ENCODE results near the gene ARHGAP26.

DNA sequence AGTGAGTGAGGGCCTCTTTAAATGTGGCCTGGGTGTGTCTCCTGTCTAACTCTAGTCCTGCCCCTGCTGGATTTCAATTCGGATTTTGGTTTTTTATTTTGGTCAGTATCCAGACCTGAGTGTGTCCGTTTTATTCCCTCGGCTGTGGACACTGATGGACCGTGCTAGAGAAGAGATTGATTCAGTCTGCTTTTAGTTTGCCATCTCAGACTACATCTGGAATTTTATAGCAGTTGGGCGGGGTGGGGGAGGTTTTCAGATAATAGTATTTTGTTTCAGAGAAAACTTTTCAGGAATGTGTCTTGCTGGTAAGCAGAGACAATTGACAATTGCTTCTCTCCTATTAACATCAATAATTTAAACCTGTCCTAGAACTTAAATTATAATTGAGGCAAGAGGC is 308.1 kb downstream of the ARHGAP26 start:
- TF ChIP-seq SUZ12 (IDR thresholded peaks at IDR 0.05; ENCODE audit: extremely low read depth, insufficient read depth, insufficient read length) (no peak), ZNF274 (IDR thresholded peaks at IDR 0.05; ENCODE audit: low read depth, low read length) (no peak), YY1 (IDR thresholded peaks at IDR 0.05; ENCODE audit: insufficient read depth, insufficient read length) (no peak)

Data from NT2/D1 (cell line).